22Rv1 (cell line): ENCODE data around the gene CCDC54.

Experiments
- H3K27ac ChIP-seq: fragments of 450-650 bp; 2 replicates; pipeline ENCODE4 v1.5.1; 2017
- ZFX ChIP-seq: fragments of 450-650 bp; IDR thresholded peaks from 2 replicates; pipeline ENCODE4 v1.6.1; 2017; ENCODE audit warnings: antibody characterized with exemption, borderline replicate concordance
- TF ChIP-seq, protein P1 (sequence below): fragments of 450-650 bp; IDR thresholded peaks from 2 replicates; pipeline ENCODE4 v1.5.1; 2017; ENCODE audit warnings: mild to moderate bottlenecking

CCDC54 gene

GRCh38 chr3:107372506-107372905, 4.7 kb upstream of the CCDC54 start:
- TF ChIP-seq, protein P1, sequence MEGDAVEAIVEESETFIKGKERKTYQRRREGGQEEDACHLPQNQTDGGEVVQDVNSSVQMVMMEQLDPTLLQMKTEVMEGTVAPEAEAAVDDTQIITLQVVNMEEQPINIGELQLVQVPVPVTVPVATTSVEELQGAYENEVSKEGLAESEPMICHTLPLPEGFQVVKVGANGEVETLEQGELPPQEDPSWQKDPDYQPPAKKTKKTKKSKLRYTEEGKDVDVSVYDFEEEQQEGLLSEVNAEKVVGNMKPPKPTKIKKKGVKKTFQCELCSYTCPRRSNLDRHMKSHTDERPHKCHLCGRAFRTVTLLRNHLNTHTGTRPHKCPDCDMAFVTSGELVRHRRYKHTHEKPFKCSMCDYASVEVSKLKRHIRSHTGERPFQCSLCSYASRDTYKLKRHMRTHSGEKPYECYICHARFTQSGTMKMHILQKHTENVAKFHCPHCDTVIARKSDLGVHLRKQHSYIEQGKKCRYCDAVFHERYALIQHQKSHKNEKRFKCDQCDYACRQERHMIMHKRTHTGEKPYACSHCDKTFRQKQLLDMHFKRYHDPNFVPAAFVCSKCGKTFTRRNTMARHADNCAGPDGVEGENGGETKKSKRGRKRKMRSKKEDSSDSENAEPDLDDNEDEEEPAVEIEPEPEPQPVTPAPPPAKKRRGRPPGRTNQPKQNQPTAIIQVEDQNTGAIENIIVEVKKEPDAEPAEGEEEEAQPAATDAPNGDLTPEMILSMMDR = no peak
- no peak for TF ChIP-seq ZFX
- H3K27ac ChIP-seq = no peak overlapping the region

- no peak overlapping the region for H3K27ac ChIP-seq
- no peak for TF ChIP-seq ZFX
- TF ChIP-seq, protein P1 = no peak
Measured at GRCh38 chr3:107373896-107374295, 3.3 kb upstream of the CCDC54 start.

- no peak overlapping the region for H3K27ac ChIP-seq
- TF ChIP-seq, protein P1 = no peak
- TF ChIP-seq ZFX = no peak
Measured at GRCh38 chr3:107375682-107376081, 1.6 kb upstream of the CCDC54 start.

DNA sequence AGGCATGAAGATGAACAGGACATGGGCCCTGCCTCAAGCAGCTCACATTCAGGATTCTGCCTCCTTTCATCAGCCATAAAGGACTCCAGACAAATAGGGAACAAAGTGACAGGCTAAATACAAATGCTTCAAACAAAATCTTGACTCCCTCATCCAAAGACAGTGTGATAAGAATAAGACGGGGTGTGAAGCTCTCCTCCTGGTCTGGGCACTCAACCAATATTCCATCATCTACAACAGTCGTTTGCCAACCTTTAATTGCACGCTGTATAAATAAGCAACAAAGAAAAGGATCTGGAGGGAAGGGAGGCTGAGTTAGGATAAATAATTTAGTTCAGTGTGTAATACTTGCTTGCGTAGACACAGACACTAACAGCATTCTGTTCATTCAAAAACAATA, 5.4 kb downstream of the CCDC54 start:
- no peak overlapping the region for H3K27ac ChIP-seq
- no peak for TF ChIP-seq ZFX
- TF ChIP-seq, protein P1 = no peak

- no peak overlapping the region for H3K27ac ChIP-seq
- no peak for TF ChIP-seq ZFX
- TF ChIP-seq, protein P1 = no peak
Measured at GRCh38 chr3:107384428-107384827, 7.2 kb downstream of the CCDC54 start.

DNA sequence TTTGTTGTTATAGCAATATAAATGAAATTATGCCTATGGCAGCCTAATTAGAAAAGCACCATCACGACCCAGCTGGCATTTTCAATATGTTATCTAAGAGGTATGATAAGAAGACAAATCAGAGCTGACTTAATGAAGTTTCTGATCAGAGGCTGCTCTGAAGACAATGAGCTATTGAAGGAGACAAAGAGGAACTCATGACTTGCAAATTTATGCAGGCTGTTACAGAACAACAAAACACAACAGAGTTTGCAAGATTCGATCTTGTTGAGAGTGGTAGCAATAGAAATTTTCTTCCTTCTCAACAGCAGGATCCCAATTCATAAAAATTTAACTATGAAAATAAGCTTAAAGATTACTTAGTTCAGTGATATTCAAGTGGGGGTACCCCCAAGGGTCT, 7.7 kb downstream of the CCDC54 start:
- no peak overlapping the region for H3K27ac ChIP-seq
- TF ChIP-seq, protein P1 = no peak

- no peak overlapping the region for H3K27ac ChIP-seq
- TF ChIP-seq ZFX = no peak
- TF ChIP-seq, protein P1 = no peak
Measured at GRCh38 chr3:107387555-107387954, 10.3 kb downstream of the CCDC54 start.
